GM23248 (cell line): Measurements from ENCODE around the gene CLCN1.

Experiments used
- EZH2 ChIP-seq: fragments of 200-600 bp; sonication (generic); IDR thresholded peaks from 2 replicates; pipeline ENCODE4 v1.6.1; 2018; ENCODE audit warnings: antibody characterized with exemption, mild to moderate bottlenecking; ENCODE audit not compliant: insufficient read depth, poor library complexity, severe bottlenecking
- EZH2phosphoT487 ChIP-seq: fragments of 200-600 bp; sonication (generic); IDR thresholded peaks from 2 replicates; pipeline ENCODE4 v1.6.1; 2018; ENCODE audit warnings: antibody characterized with exemption, moderate library complexity, mild to moderate bottlenecking, low read depth; ENCODE audit not compliant: insufficient read depth

GRCh38 chr7:143280160-143280559 is 35.8 kb upstream of the CLCN1 start:
- TF ChIP-seq EZH2, result no peak
- TF ChIP-seq EZH2phosphoT487, result no peak
